Hepatic stellate cell (primary cell): Measurements from ENCODE around the gene LDB3.
A peak's percentile ranks its signal among the peaks of the same experiment; 100 is the strongest.

Experiments used
- DNase-seq: peaks from one replicate; pipeline ENCODE4 v3.0.0; 2011; ENCODE audit warnings: low spot score

LDB3 gene

DNA sequence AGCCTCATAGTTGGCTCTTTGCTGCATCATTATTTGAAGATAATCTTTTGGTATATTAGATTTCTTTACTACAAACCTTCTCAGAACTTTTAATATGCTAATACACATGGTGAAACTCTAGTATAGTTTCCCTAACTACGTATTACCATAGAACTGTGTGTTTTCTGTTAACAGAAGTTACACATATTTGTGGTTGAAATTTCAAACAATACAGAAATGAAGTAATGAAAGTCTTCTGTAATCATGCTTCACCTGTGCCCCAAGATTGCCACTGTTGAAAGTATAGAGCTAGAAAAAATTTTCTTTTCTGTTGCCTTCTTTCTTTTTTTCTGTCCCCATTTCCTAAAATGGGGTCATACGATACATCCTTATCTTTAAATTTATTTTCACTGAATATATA lies 97.2 kb downstream of the LDB3 start:
- DNase-seq: no peak

DNA sequence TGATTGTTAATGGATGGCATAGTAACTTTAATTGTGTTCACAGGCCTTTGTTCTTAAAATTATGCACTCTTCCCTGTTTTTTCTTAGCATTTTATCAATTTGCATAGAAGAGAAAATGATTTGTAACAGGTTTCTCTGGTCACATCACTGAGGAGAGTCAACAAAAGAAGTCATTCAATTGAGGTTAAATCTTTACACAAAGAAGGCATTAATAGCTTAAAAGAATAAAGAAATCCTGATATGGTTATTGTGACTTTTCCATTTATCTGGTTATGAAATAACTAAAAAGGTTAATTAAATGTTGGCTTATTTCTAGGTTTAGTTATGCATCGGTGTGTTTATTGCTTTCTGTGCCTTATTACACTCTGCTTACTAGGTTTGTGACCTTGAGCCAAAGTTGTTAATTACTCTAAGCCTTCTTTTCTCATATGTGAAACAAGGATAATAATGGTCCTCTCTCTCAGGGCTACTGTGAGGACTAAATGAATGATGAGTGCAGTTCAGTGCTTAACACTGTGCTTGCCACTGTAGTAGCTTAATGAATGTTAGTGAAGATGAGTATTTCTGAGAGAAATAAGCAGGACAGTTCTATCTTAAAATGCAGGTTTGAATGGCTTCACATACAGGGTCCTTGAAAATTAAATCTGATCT lies 100.2 kb downstream of the LDB3 start:
- no peak for DNase-seq

DNA sequence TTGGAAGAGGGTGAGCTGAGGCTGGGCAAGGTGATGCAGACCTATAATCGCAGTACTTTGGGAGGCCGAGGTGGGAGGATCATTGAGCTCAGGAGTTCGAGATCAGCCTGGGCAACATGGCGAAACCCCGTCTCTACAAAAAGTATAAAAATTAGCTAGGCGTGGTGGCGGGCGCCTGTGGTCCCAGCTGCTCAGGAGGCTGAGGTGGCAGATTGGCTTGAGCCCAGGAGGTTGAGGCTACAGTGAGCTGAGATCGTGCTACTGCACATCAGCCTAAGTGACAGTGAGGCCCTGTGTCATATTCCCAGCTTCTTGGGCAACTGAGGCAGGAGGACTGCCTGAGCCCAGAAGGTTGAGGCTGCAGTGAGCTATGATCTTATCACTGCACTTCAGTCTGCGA lies 101.7 kb downstream of the LDB3 start:
- DNase-seq: no peak

DNA sequence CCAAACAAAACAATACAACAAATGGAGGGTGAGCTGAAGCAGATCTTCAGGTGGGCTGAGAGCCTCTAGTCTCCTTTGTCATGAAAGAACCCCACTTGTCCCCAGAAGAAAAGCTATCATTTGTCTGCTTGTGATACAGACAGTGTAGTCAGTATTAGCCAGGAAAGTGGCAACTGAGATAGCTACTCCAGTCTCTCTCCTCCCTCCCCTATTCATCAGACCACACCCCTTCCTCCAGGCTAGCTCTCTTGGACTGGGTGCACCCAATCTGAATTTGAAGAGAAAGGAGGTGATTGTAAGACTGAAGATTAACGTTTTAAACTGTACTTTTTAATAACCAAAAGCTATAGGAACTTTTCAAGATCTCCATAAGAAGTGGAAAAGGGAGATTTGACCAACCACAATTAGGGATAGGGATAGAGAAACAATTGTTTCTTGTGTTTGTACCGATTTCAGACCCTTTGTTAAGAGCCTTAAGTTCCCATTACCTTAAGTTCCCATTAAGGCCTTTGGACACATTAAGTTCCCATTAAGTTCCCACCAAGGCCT lies 102.2 kb downstream of the LDB3 start:
- no peak for DNase-seq

DNA sequence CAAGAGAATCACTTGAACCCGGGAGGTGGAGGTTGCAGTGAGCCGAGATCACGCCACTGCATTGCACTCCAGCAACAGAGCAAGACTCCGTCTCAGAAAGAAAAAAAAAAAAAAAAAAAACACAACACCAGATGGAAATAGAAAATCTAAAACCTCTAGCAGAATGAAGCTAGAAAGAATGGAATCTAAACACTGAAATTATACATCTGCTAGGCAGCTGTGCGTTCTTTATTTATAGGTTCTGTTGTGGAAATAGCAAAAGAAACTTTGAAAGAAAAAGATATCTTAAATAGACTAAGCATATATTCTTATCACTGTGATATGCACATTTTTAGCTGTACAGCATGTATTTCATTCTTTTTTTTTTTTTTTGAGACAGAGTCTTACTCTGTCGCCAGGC lies 105.2 kb downstream of the LDB3 start:
- DNase-seq: no peak

DNA sequence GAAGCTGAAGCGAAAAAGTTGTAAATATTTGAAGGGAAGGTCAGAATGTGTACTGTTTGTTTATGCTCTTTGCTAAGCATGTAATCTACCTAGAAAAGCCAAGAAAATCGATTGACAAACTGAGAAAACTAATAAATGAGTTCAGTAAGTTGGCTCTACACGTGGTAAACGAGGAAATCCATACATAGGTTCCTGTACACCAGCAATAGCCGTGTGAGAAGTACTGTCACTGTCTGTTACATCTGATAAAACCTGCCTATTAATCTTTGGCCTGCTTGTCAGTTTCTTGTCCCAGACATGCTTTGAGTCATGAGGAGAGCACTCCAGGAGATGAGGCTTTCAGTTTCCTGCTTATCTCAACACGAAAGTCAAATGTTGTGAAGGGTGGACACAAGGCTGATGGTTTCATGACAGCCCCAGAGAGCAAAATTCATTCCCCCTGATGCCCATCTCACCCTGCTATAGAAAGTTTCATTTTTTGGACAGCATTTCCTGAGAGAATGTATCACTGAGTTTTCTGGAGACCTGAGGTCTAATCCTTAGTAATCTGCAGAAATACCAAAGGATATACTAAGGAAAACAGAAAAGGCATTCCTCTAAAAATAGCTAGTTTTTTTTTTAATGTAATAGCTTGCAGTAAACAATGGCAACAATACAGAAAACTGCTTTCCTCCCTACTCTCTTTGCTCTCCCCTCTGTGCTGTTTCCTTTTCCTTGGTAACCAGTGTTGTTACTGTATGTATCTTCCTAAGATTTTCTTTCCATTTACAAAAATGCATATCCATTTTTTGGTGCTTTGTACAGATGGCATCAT lies 107.0 kb downstream of the LDB3 start:
- DNase-seq: peak; percentile 31

DNA sequence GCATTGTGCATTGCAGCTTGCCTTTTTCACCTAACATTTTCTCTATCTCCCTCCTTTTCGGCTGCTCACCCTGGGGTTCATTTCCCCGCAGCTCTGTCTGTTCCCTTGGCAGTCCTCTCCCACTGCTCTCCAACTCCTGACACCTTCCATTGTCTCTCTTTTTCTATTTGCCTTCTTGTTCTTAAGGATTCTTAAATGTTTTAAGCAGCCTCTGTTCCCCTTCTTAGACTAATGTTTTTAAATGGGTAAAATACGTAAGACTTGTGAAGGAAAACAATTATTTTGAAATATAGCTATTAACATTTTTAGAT lies 107.5 kb downstream of the LDB3 start:
- DNase-seq: no peak

DNA sequence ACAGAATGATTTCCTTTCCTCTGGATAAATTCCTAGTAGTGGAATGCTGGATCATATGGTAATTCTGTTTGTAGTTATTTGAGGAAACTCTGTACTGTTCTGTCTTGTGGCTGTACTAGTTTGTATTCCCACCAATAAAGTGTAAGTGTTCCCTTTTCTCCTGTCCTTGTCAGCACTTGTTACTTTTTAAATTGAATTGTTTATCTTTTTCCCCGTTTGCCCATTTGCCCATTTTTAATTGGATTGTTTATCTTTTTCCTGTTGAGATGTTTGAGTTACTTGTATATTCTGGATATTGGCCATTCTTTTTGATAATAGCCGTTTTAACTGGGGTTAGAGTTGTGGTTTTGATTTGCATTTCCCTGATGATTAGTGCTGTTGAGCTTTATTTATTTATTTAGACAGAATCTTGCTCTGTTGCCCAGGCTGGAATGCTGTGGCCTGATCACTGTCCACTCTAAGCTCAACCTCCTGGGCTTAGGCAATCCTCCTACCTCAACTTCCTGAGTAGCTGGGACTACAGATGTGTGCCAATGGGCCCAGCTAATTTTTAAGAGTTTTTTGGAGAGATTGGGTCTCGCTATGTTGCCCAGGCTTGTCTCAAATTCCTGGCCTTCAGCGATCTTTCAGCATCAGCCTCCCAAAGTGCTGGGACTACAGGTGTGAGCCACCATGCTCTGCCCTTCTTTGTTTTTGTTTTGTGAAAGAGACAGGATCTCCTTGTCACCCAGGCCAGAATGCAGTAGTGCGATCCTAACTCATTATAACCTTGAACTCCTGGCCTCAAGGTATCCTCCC lies 111.1 kb downstream of the LDB3 start:
- DNase-seq: no peak

DNA sequence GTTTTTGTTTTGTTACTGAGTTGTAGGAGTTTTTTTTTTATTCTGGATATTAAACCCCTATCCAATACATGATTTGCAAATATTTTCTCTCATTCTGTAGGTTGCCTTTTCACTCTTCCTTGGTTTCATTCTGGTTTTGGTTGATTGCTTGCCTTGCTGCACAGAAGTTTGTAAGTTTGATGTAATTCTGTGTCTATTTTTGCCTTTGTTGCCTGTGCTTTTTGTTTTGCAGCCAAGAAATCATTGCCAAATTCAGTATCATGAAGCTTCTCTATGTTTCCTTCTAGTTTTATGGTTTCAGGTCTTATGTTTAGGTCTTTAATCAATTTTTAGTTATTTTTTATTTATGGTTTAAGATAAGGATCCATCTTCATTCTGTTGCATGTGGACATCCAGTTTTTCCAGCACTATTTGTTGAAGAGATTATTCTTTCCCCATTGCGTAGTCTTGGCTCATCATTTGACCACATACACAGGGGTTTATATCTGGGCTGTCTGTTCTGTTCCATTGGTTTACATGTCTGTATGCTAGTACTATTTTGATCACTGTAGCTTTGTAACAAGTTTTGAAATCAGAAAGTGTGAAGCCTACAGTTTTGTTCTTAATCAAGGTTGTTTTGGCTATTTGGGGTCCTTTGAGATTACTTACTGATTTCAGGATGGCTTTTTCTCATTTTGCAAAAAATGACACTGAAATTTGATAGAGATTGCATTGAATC lies 114.5 kb downstream of the LDB3 start:
- DNase-seq: no peak

DNA sequence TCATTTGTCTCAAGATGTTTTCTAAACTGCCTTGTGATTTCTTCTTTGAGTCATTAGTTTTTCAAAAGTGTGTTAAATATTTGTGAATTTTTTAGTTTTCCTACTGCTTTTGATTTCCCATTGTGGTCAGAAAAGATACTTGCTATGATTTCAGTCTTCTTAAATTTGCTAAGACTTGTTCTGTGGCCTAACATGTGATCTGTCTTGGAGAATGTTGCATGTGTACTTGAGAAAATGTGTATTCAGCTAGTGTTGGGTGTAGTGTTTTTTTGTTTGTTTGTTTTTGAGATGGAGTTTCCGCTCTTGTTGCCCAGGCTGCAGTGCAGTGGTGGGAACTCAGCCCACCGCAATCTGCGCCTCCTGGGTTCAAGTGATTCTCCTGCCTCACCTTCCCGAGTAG lies 116.7 kb downstream of the LDB3 start:
- DNase-seq: no peak
